ENCODE data around the gene NPL. TPM values are rescaled to one million over a fixed set of nuclear protein-coding genes. Genes with fewer than 3 reads are reported as not detected.

NPL gene
- total and polyA plus RNA-seq, 2 of the 13 experiments (the other 11 are each of a cell fraction or from before 2014, with no cell fraction given): 0.03 to 0.04 TPM

- WGBS (ENCODE audit: low lambda C conversion rate): 26% methylated on average over 8 of the region's 8 CpGs
- no peak for TF ChIP-seq ZNF782 (CRISPR knock-in tag; IDR thresholded peaks at IDR 0.05; ENCODE audit: borderline replicate concordance)
- no peak for TF ChIP-seq FOXA3 (CRISPR knock-in tag; IDR thresholded peaks at IDR 0.05)
- no peak for TF ChIP-seq SCMH1 (CRISPR knock-in tag; IDR thresholded peaks at IDR 0.05; ENCODE audit: borderline replicate concordance)
- no peak for TF ChIP-seq ZZZ3 (CRISPR knock-in tag; IDR thresholded peaks at IDR 0.05; ENCODE audit: borderline replicate concordance)
- TF ChIP-seq RXRB (CRISPR knock-in tag; IDR thresholded peaks at IDR 0.05; ENCODE audit: borderline replicate concordance): no peak
- no peak for TF ChIP-seq ZBTB44 (CRISPR knock-in tag; IDR thresholded peaks at IDR 0.05)
- TF ChIP-seq EP300 (IDR thresholded peaks at IDR 0.05; ENCODE audit: low read depth in 2 of 2, low read length in 2 of 2): no peak
- no peak for TF ChIP-seq EP300 (CRISPR knock-in tag; IDR thresholded peaks at IDR 0.05; ENCODE audit: borderline replicate concordance)
- TF ChIP-seq PRDM4 (CRISPR knock-in tag; IDR thresholded peaks at IDR 0.05; ENCODE audit: borderline replicate concordance): no peak
- no peak for TF ChIP-seq ZSCAN21 (CRISPR knock-in tag; IDR thresholded peaks at IDR 0.05; ENCODE audit: borderline replicate concordance)
- TF ChIP-seq ZNF816 (CRISPR knock-in tag; IDR thresholded peaks at IDR 0.05; ENCODE audit: borderline replicate concordance): no peak
- no peak for TF ChIP-seq ZNF709 (CRISPR knock-in tag; IDR thresholded peaks at IDR 0.05)
- TF ChIP-seq ZNF605 (CRISPR knock-in tag; IDR thresholded peaks at IDR 0.05): no peak
- no peak for TF ChIP-seq ZNF839 (CRISPR knock-in tag; IDR thresholded peaks at IDR 0.05; ENCODE audit: borderline replicate concordance)
- Histone ChIP-seq H3K4me3 (replicated peaks in 1 of 3; ENCODE audit: insufficient read depth in 1 of 3, low read depth in 2 of 3, low read length in 3 of 3) (no peak overlapping the region), H3K9me3 (ENCODE audit: low read length) (no peaks in the 10 kb centered on the region), H4K20me1 (ENCODE audit: insufficient read depth, low read length) (no peaks in the 10 kb centered on the region), H3K36me3 (replicated peaks in 1 of 2; ENCODE audit: control insufficient read depth in 1 of 2, insufficient read depth in 2 of 2, low read length in 2 of 2) (no peaks in the 10 kb centered on the region), H3K4me2 (ENCODE audit: low read depth, low read length) (no peak overlapping the region), H3K4me1 (ENCODE audit: insufficient read depth, low read length) (peaks cover 13% of the 10 kb centered on the region), H3K27me3 (ENCODE audit: control insufficient read depth in 1 of 2, insufficient read depth in 2 of 2, low read length in 2 of 2) (peaks cover 8 to 47% of the 10 kb centered on the region in 2 experiments), H3K9ac (ENCODE audit: insufficient read depth, low read depth, low read length) (no peak overlapping the region), H3K79me2 (ENCODE audit: insufficient read depth, low read length) (no peaks in the 10 kb centered on the region), H3K27ac (ENCODE audit: extremely low read length, insufficient read depth, low read length) (no peak overlapping the region), H2AFZ (ENCODE audit: low read length) (no peak overlapping the region)
- in situ Hi-C loops (cut with HindIII; ENCODE audit: extremely low pct_ligation_motif_present, low pct_unique_long_range_greater_than_20kb) (loop anchor here (25.0 kb wide), 1 partner anchor 704 kb away; no protein-coding TSS in a partner anchor), intact Hi-C loops (cut with micrococcal nuclease; ENCODE audit: unreplicated experiment) (no loop called here)
- DNase-seq (ENCODE audit: low spot score): no peak
- ChIA-PET POLR2A (no interaction called here), CTCF (ENCODE audit: low intra/inter-chr PET ratio, low total read pairs) (no interaction called here)
- no peak for ATAC-seq
- no TSS peak for BruUV-seq (replicated peaks)
- FAIRE-seq: no peak
These were observed 2.0 kb downstream of the NPL start for GRCh38 chr1:182791281-182792179.

Data from HepG2 (cell line).